ENCODE measurements around the gene ARHGDIB.
A peak's percentile ranks its signal among the peaks of the same experiment; 100 is the strongest.

The ARHGDIB gene

DNA sequence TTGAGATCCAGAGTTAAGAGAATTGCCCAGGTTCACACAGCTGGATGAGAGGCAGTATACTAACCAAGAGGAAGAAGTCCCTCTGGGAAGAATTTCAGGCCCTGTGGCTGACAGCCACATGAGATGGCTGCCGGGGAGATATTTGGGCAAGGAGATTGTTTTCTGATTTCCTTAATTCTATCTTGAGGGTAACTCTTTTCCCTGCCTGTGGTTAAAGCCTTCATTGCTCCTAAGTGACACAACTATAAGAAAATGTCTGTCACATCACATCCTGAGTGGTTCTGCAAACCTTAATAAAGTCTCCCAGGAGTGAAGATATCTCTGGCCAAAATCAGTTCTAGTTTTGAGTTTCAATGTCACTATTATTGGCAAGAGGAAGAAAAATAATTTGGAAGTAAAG, 9.6 kb downstream of the ARHGDIB start:
- TF ChIP-seq, protein P1, sequence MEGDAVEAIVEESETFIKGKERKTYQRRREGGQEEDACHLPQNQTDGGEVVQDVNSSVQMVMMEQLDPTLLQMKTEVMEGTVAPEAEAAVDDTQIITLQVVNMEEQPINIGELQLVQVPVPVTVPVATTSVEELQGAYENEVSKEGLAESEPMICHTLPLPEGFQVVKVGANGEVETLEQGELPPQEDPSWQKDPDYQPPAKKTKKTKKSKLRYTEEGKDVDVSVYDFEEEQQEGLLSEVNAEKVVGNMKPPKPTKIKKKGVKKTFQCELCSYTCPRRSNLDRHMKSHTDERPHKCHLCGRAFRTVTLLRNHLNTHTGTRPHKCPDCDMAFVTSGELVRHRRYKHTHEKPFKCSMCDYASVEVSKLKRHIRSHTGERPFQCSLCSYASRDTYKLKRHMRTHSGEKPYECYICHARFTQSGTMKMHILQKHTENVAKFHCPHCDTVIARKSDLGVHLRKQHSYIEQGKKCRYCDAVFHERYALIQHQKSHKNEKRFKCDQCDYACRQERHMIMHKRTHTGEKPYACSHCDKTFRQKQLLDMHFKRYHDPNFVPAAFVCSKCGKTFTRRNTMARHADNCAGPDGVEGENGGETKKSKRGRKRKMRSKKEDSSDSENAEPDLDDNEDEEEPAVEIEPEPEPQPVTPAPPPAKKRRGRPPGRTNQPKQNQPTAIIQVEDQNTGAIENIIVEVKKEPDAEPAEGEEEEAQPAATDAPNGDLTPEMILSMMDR (IDR thresholded peaks at IDR 0.05; ENCODE audit: control extremely low read depth, extremely low read depth, low read depth, missing control alignments), result no peak
- no peak for DNase-seq (ENCODE audit: extremely low spot score)
- CTCF ChIA-PET, result interaction anchor here (1.1 to 1.5 kb wide), 2 partner anchors 10 to 43 kb away, joined by 3 to 4 read pairs; partner anchors contain the start of gene ARHGDIB
- POLR2A ChIA-PET, result interaction anchor here (0.6 kb wide), 1 partner anchor 27 kb away, joined by 4 read pairs; no protein-coding TSS in a partner anchor

DNA sequence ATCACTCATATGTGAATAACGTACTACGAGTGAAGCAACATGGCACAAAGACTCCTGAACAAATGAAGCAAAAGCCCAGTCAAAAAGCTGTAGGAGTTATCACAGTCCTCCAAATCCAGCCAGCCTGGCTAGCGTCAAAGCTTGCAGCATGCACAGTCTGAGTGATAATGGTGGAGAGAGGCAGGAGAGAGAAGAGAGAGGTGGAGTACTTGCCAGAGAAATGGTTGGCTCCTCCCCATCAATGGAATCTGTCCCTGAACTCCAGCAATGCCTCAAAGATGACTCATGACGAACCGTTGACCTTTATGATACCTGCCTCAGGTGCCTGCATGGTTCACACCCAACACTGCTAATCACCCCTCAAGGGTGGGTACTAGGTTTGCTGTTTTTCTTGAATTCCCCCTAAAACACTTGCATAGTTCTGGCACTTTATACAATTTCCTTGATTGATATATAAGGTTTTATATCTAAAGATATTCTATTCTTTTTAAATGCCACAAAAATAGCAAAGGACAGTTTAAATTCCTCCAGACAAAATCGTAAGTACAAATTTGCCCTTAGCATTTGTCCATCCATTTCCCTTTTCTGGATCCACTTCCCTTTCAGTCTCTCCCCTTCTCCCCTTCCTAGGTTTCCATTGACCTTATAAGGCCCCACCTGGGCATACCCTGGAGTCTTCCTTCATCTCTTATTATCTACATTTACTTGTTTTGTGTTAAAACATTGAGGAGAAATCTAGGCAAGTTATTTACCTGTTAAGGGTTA, 10.2 kb downstream of the ARHGDIB start:
- no peak for DNase-seq (ENCODE audit: extremely low spot score)
- POLR2A ChIA-PET, result no interaction called here

DNA sequence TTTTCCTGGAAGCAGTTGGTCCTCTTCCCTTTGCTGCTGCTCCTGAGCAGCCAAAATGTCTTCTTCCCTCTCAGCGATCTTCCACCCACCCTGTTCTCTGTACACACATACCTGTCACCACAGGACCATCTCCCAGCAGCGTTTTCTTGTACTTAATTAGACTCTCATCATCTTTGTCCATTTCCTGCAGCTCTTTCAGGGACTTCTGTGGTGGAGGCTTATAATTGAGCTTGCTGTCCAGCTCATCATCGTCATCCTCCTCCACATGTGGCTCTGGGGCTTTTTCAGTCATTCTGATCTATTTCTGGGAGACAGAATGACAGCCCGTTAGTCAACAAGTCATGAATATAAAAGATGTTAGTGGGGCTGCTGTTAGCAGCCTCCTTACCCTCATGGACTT, 11.0 kb downstream of the ARHGDIB start:
- ChIA-PET POLR2A (no interaction called here), CTCF (no interaction called here)
- TF ChIP-seq, protein P1 (IDR thresholded peaks at IDR 0.05; ENCODE audit: control extremely low read depth, extremely low read depth, low read depth, missing control alignments), result no peak
- DNase-seq (ENCODE audit: extremely low spot score), result no peak

More for the DNA sequence above, 10.2 kb downstream of the ARHGDIB start:
- TF ChIP-seq, protein P1 (IDR thresholded peaks at IDR 0.05; ENCODE audit: control extremely low read depth, extremely low read depth, low read depth, missing control alignments), result no peak
- CTCF ChIA-PET, result interaction anchor here (1.1 to 1.5 kb wide), 2 partner anchors 10 to 44 kb away, joined by 3 to 4 read pairs; partner anchors contain the start of gene ARHGDIB

DNA sequence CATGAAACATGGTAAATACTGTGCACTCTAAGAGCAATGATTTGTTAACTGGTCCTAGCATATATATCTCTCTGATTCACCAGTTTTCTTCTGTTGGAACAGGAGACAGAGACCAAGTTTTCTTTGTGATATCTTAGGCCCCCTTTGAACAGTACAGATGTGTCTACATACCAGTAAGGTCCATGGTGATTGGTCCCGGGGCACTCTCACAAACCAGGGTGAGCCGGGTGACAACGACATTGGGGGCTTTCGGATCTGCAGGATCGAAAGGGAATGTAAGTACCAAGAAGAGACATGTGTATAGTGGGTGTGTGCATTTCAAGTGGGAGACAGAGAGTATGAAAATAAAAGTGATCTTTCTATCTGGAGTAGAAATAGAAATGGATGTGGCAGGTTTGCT, 11.8 kb downstream of the ARHGDIB start:
- CTCF ChIA-PET, result no interaction called here
- TF ChIP-seq, protein P1 (IDR thresholded peaks at IDR 0.05; ENCODE audit: control extremely low read depth, extremely low read depth, low read depth, missing control alignments), result no peak
- POLR2A ChIA-PET, result no interaction called here
- no peak for DNase-seq (ENCODE audit: extremely low spot score)

DNA sequence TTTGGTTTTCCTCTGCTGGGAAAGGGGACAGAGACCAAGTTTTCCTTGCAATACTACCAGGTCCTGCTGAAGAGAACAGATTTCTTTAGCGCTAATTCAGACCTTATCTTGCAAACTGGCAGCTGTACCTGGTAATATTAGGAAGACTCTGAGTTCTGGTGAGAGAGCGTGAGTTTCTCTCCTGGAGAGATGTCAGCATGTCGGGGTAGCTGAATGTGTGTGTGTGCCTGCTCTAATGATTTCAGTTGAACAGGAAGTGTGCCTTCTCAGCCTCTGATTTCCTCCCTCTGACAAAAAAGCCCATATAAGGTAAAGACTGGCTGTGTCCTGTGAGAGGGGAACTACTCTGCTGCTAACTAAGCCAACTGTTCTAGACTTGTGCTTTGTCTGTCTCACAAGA, 12.7 kb downstream of the ARHGDIB start:
- peak; percentile 70 for DNase-seq (ENCODE audit: extremely low spot score)
- POLR2A ChIA-PET, result no interaction called here
- CTCF ChIA-PET, result interaction anchor here (1.1 to 1.5 kb wide), 4 partner anchors 9 to 47 kb away, joined by 3 to 6 read pairs (median 4); no protein-coding TSS in a partner anchor
- TF ChIP-seq, protein P1 (IDR thresholded peaks at IDR 0.05; ENCODE audit: control extremely low read depth, extremely low read depth, low read depth, missing control alignments), result no peak

DNA sequence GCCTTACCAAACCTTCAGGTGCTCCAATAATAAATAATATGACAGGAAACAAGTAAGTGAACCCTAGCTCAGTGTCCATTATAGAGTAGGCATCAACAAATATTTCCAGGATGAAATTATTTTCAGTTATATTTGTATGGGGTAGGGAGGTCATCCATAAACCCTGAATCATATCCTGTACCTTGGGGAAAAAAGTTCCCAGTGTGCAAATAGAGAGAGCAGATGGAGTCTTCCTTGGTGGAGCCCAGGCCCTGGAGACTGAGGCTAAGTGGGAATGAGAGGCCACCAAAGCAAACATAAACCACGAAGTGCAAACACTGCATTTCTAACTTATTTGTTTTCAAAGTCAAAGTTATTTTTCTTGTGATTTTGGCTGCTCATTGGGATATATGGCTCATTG, 14.5 kb downstream of the ARHGDIB start:
- TF ChIP-seq, protein P1 (IDR thresholded peaks at IDR 0.05; ENCODE audit: control extremely low read depth, extremely low read depth, low read depth, missing control alignments), result no peak
- ChIA-PET CTCF (no interaction called here), POLR2A (no interaction called here)
- DNase-seq (ENCODE audit: extremely low spot score), result no peak

Data from GM10248 (cell line).